Skeletal muscle tissue (tissue), 4 donors: ENCODE results near the gene ISG20. TPM values are rescaled to one million over a fixed set of nuclear protein-coding genes. Genes with fewer than 3 reads are reported as not detected.

Source experiments
- H3K27ac ChIP-seq: one replicate; pipeline ENCODE4 v1.7.0; 2013; ENCODE audit warnings: mild to moderate bottlenecking, low read depth, low read length, inconsistent platforms
- H3K27me3 ChIP-seq, 3 donors: one replicate each; pipeline ENCODE4 v1.7.0; 2013; ENCODE audit warnings: low read length in 3 of 3; ENCODE audit not compliant: control insufficient read depth in 3 of 3, insufficient read depth in 3 of 3
- H3K36me3 ChIP-seq, 3 donors: one replicate each; pipeline ENCODE4 v1.7.0; 2013; ENCODE audit warnings: low read length in 3 of 3; ENCODE audit not compliant: control insufficient read depth in 3 of 3, insufficient read depth in 3 of 3
- H3K4me1 ChIP-seq, 3 donors: one replicate each; pipeline ENCODE4 v1.7.0; 2013; ENCODE audit warnings: low read length in 3 of 3, mild to moderate bottlenecking in 3 of 3; ENCODE audit not compliant: control insufficient read depth in 3 of 3, insufficient read depth in 3 of 3
- H3K4me3 ChIP-seq, 3 donors: one replicate each; pipeline ENCODE4 v1.7.0; 2013; ENCODE audit warnings: low read length in 3 of 3
- H3K9ac ChIP-seq, 3 donors: one replicate each; pipeline ENCODE4 v1.7.0; 2013; ENCODE audit warnings: low read length in 3 of 3, mild to moderate bottlenecking in 3 of 3, moderate library complexity in 2 of 3, low read depth in 1 of 3
- H3K9me3 ChIP-seq, 3 donors: one replicate each; pipeline ENCODE4 v1.7.0; 2013; ENCODE audit warnings: low read length in 3 of 3; ENCODE audit not compliant: control insufficient read depth in 3 of 3
- total RNA-seq: library from RNA; depleted of rRNA; stranded (reverse); fragments of >200 nt; gene quantifications from one replicate; pipeline ENCODE4 v1.2.3, GENCODE V29; 2014
- donor health status: Osteomylitis.

Gene ISG20
- total RNA-seq, 1 donor from 2014 or later: 0.52 TPM

GRCh38 chr15:88661041-88661700 lies 22.4 kb downstream of the ISG20 start:
- H3K27me3 ChIP-seq: no peaks in the 10 kb centered on the region
- no peak overlapping the region for H3K4me3 ChIP-seq
- peaks cover 0 to 4% (median 3%) of the 10 kb centered on the region in 3 donors for H3K4me1 ChIP-seq
- H3K36me3 ChIP-seq: no peaks in the 10 kb centered on the region
- no peak overlapping the region for H3K27ac ChIP-seq
- no peak overlapping the region for H3K9ac ChIP-seq
- no peaks in the 10 kb centered on the region for H3K9me3 ChIP-seq

- Histone ChIP-seq H3K9me3 (no peaks in the 10 kb centered on the region), H3K4me1 (peaks cover 0 to 4% (median 3%) of the 10 kb centered on the region in 3 donors), H3K9ac (no peak overlapping the region), H3K27me3 (no peaks in the 10 kb centered on the region), H3K36me3 (no peaks in the 10 kb centered on the region), H3K4me3 (no peak overlapping the region), H3K27ac (no peak overlapping the region)
Measured at GRCh38 chr15:88661761-88662556, 23.1 kb downstream of the ISG20 start.

- Histone ChIP-seq H3K27me3 (no peaks in the 10 kb centered on the region), H3K4me3 (no peak overlapping the region), H3K9me3 (no peaks in the 10 kb centered on the region), H3K4me1 (peaks cover 0 to 4% (median 3%) of the 10 kb centered on the region in 3 donors), H3K36me3 (no peaks in the 10 kb centered on the region), H3K27ac (no peak overlapping the region), H3K9ac (no peak overlapping the region)
Measured at GRCh38 chr15:88663141-88663621, 24.4 kb downstream of the ISG20 start.

- peaks cover 0 to 4% (median 3%) of the 10 kb centered on the region in 3 donors for H3K4me1 ChIP-seq
- H3K9me3 ChIP-seq: no peaks in the 10 kb centered on the region
- H3K27me3 ChIP-seq: no peaks in the 10 kb centered on the region
- H3K9ac ChIP-seq: no peak overlapping the region
- H3K27ac ChIP-seq: no peak overlapping the region
- H3K4me3 ChIP-seq: no peak overlapping the region
- H3K36me3 ChIP-seq: no peaks in the 10 kb centered on the region
Measured at GRCh38 chr15:88664151-88664778, 25.4 kb downstream of the ISG20 start.

GRCh38 chr15:88674661-88675060 lies 35.8 kb downstream of the ISG20 start:
- Histone ChIP-seq H3K9me3 (no peaks in the 10 kb centered on the region), H3K27ac (no peak overlapping the region), H3K36me3 (no peaks in the 10 kb centered on the region)

GRCh38 chr15:88678755-88679154 lies 39.9 kb downstream of the ISG20 start:
- Histone ChIP-seq H3K4me3 (no peak overlapping the region), H3K4me1 (no peaks in the 10 kb centered on the region), H3K27ac (no peak overlapping the region), H3K9me3 (no peaks in the 10 kb centered on the region), H3K9ac (no peak overlapping the region), H3K36me3 (no peaks in the 10 kb centered on the region), H3K27me3 (peaks cover 0 to 4% (median 0%) of the 10 kb centered on the region in 3 donors)

More at GRCh38 chr15:88674661-88675060, 35.8 kb downstream of the ISG20 start:
- Histone ChIP-seq H3K4me3 (no peak overlapping the region), H3K27me3 (peaks cover 0 to 4% (median 0%) of the 10 kb centered on the region in 3 donors), H3K9ac (no peak overlapping the region), H3K4me1 (no peaks in the 10 kb centered on the region)

- no peaks in the 10 kb centered on the region for H3K36me3 ChIP-seq
- H3K9ac ChIP-seq: no peak overlapping the region
Measured at GRCh38 chr15:88680241-88681001, 41.6 kb downstream of the ISG20 start.

GRCh38 chr15:88681610-88682221 lies 42.9 kb downstream of the ISG20 start:
- no peak overlapping the region for H3K9ac ChIP-seq

More at GRCh38 chr15:88680241-88681001, 41.6 kb downstream of the ISG20 start:
- Histone ChIP-seq H3K4me3 (no peak overlapping the region), H3K27ac (no peak overlapping the region), H3K27me3 (peaks cover 0 to 4% (median 0%) of the 10 kb centered on the region in 3 donors), H3K4me1 (no peaks in the 10 kb centered on the region), H3K9me3 (no peaks in the 10 kb centered on the region)

GRCh38 chr15:88684345-88684744 lies 45.5 kb downstream of the ISG20 start:
- Histone ChIP-seq H3K27ac (no peak overlapping the region), H3K27me3 (peaks cover 0 to 5% (median 4%) of the 10 kb centered on the region in 3 donors), H3K4me3 (no peak overlapping the region), H3K9me3 (no peaks in the 10 kb centered on the region), H3K36me3 (no peaks in the 10 kb centered on the region), H3K9ac (no peak overlapping the region), H3K4me1 (no peaks in the 10 kb centered on the region)

More at GRCh38 chr15:88681610-88682221, 42.9 kb downstream of the ISG20 start:
- Histone ChIP-seq H3K27ac (no peak overlapping the region), H3K27me3 (peaks cover 0 to 4% (median 0%) of the 10 kb centered on the region in 3 donors), H3K9me3 (no peaks in the 10 kb centered on the region), H3K36me3 (no peaks in the 10 kb centered on the region), H3K4me3 (no peak overlapping the region), H3K4me1 (no peaks in the 10 kb centered on the region)
